WTC11 (cell line): ENCODE results near the gene CYB561D2. TPM values are rescaled to one million over a fixed set of nuclear protein-coding genes. Genes with fewer than 3 reads are reported as not detected.

Source experiments
- ATAC-seq: fragments of 200-7000 bp; cut with Tn5 transposase; 2 replicates; pipeline ENCODE4 v1.10.0; 2021; ENCODE audit warnings: mild to moderate bottlenecking, moderate library complexity
- CTCF ChIA-PET: fragments of 300-600 bp; sonication (Branson Sonifier 250); formaldehyde crosslinking; loops from one replicate; lab custom pipeline; 2021; ENCODE audit warnings: antibody characterized with exemption; lab: Charles Lee
- POLR2A ChIA-PET: fragments of 350-600 bp; sonication (Branson Sonifier 250); formaldehyde crosslinking; loops from one replicate; lab custom pipeline; 2021; ENCODE audit warnings: antibody characterized with exemption; lab: Charles Lee
- DNase-seq: peaks from one replicate; pipeline ENCODE4 v3.0.0; 2021; ENCODE audit warnings: low spot score
- H3K27ac Mint-ChIP-seq: 2 replicates; pipeline ENCODE4 v1.8.0; 2021; ENCODE audit warnings: mixed read lengths
- H3K27me3 Mint-ChIP-seq: 2 replicates; pipeline ENCODE4 v1.8.0; 2021; ENCODE audit warnings: low read depth, mild to moderate bottlenecking, moderate library complexity, mixed read lengths
- H3K36me3 Mint-ChIP-seq: 2 replicates; pipeline ENCODE4 v1.8.0; 2021; ENCODE audit warnings: mixed read lengths
- H3K4me1 Mint-ChIP-seq: 2 replicates; pipeline ENCODE4 v1.8.0; 2022; ENCODE audit warnings: mixed read lengths
- H3K4me3 Mint-ChIP-seq: 2 replicates; pipeline ENCODE4 v1.8.0; 2021; ENCODE audit warnings: mild to moderate bottlenecking, moderate library complexity, mixed read lengths
- H3K9me3 Mint-ChIP-seq: 2 replicates; pipeline ENCODE4 v1.8.0; 2021; ENCODE audit warnings: mixed read lengths
- CBFB ChIP-seq: sonication (generic); formaldehyde crosslinking; IDR thresholded peaks from 2 replicates; pipeline ENCODE4 v1.8.1; 2022; ENCODE audit warnings: mild to moderate bottlenecking, low read depth, missing genetic modification reagents
- JUN ChIP-seq: sonication (generic); formaldehyde crosslinking; IDR thresholded peaks from 2 replicates; pipeline ENCODE4 v1.8.0; 2023; ENCODE audit warnings: mild to moderate bottlenecking, missing genetic modification reagents
- NR3C1 ChIP-seq: sonication (generic); formaldehyde crosslinking; conservative IDR thresholded peaks from 2 replicates; pipeline ENCODE4 v1.8.1; 2023; ENCODE audit warnings: low read depth, mild to moderate bottlenecking, missing genetic modification reagents
- OVOL2 ChIP-seq: fragments of 250-450 bp; sonication (Bioruptor Pico); IDR thresholded peaks from 2 replicates; pipeline ENCODE4 v1.9.0; 2021; ENCODE audit warnings: mild to moderate bottlenecking, borderline replicate concordance
- TEAD1 ChIP-seq: sonication (generic); formaldehyde crosslinking; IDR thresholded peaks from 2 replicates; pipeline ENCODE4 v1.8.0; 2022; ENCODE audit warnings: mild to moderate bottlenecking, missing genetic modification reagents
- ZBTB21 ChIP-seq: sonication (generic); formaldehyde crosslinking; IDR thresholded peaks from 2 replicates; pipeline ENCODE4 v1.8.1; 2023; ENCODE audit warnings: mild to moderate bottlenecking, missing genetic modification reagents, borderline replicate concordance
- ZNF219 ChIP-seq: sonication (generic); formaldehyde crosslinking; IDR thresholded peaks from 2 replicates; pipeline ENCODE4 v1.8.0; 2023; ENCODE audit warnings: missing genetic modification reagents, mild to moderate bottlenecking, borderline replicate concordance
- ZNF396 ChIP-seq: fragments of 250-450 bp; sonication (Bioruptor Pico); IDR thresholded peaks from 2 replicates; pipeline ENCODE4 v1.8.0; 2021; ENCODE audit warnings: mild to moderate bottlenecking, moderate library complexity, borderline replicate concordance
- total RNA-seq: library from RNA; stranded (reverse); gene quantifications from 3 replicates; pipeline ENCODE4 v1.2.3, GENCODE V29; 2021
- TF ChIP-seq, protein P1 (sequence below): sonication (generic); formaldehyde crosslinking; IDR thresholded peaks from 2 replicates; pipeline ENCODE4 v1.8.0; 2022; ENCODE audit warnings: mild to moderate bottlenecking, missing genetic modification reagents
- TF ChIP-seq, protein P2 (sequence below): sonication (generic); formaldehyde crosslinking; conservative IDR thresholded peaks from 2 replicates; pipeline ENCODE4 v1.8.1; 2023; ENCODE audit warnings: mild to moderate bottlenecking, low read depth, missing genetic modification reagents, moderate library complexity
- TF ChIP-seq, protein P3 (sequence below): sonication (generic); formaldehyde crosslinking; IDR thresholded peaks from 2 replicates; pipeline ENCODE4 v1.8.1; 2023; ENCODE audit warnings: mild to moderate bottlenecking, missing genetic modification reagents
- TF ChIP-seq, protein P4 (sequence below): sonication (generic); formaldehyde crosslinking; IDR thresholded peaks from 2 replicates; pipeline ENCODE4 v1.8.1; 2022; ENCODE audit warnings: low read depth, missing genetic modification reagents, borderline replicate concordance
- TF ChIP-seq, protein P5 (sequence below): sonication (generic); formaldehyde crosslinking; IDR thresholded peaks from 2 replicates; pipeline ENCODE4 v1.8.0; 2022; ENCODE audit warnings: missing genetic modification reagents

Gene CYB561D2
- total RNA-seq, 1 experiment from 2014 or later = 9.8 TPM

DNA sequence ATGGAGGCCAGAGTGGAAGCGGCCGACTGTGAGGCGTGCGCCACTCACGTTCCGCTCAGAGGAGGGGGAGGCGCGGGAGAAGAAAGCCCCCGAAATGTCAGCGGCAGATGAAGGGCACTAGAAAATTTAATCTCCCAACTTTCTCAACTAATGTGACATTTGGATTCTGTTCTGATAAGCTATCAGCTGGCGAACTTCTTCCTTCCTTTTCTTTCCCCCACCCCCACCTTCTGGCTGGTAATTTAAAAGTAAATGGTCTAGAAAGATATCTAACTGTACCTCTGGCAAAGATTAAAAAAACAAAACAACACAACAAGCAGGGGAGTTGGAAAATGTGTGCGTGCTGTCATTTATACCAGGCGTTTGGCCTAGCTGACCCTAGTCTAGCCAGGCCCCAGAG lies 35.1 kb downstream of the CYB561D2 start:
- ATAC-seq = no peak
- Mint-ChIP-seq H3K27ac (no peak overlapping the region), H3K9me3 (no peaks in the 10 kb centered on the region), H3K27me3 (no peaks in the 10 kb centered on the region), H3K36me3 (no peaks in the 10 kb centered on the region), H3K4me1 (no peaks in the 10 kb centered on the region), H3K4me3 (no peak overlapping the region)
- CTCF ChIA-PET = interaction anchor here (2.3 to 3.7 kb wide), 2 partner anchors 10 to 29 kb away, joined by 9 to 15 read pairs; no protein-coding TSS in a partner anchor
- DNase-seq = no peak
- POLR2A ChIA-PET = no interaction called here
- TF ChIP-seq ZNF396 (CRISPR knock-in tag) = no peak
- TF ChIP-seq, protein P1, sequence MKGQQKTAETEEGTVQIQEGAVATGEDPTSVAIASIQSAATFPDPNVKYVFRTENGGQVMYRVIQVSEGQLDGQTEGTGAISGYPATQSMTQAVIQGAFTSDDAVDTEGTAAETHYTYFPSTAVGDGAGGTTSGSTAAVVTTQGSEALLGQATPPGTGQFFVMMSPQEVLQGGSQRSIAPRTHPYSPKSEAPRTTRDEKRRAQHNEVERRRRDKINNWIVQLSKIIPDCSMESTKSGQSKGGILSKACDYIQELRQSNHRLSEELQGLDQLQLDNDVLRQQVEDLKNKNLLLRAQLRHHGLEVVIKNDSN = no peak
- TF ChIP-seq ZNF219 (CRISPR knock-in tag) = no peak
- TF ChIP-seq, protein P2, sequence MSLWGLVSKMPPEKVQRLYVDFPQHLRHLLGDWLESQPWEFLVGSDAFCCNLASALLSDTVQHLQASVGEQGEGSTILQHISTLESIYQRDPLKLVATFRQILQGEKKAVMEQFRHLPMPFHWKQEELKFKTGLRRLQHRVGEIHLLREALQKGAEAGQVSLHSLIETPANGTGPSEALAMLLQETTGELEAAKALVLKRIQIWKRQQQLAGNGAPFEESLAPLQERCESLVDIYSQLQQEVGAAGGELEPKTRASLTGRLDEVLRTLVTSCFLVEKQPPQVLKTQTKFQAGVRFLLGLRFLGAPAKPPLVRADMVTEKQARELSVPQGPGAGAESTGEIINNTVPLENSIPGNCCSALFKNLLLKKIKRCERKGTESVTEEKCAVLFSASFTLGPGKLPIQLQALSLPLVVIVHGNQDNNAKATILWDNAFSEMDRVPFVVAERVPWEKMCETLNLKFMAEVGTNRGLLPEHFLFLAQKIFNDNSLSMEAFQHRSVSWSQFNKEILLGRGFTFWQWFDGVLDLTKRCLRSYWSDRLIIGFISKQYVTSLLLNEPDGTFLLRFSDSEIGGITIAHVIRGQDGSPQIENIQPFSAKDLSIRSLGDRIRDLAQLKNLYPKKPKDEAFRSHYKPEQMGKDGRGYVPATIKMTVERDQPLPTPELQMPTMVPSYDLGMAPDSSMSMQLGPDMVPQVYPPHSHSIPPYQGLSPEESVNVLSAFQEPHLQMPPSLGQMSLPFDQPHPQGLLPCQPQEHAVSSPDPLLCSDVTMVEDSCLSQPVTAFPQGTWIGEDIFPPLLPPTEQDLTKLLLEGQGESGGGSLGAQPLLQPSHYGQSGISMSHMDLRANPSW (CRISPR knock-in tag) = no peak
- no peak for TF ChIP-seq CBFB
- TF ChIP-seq, protein P3, sequence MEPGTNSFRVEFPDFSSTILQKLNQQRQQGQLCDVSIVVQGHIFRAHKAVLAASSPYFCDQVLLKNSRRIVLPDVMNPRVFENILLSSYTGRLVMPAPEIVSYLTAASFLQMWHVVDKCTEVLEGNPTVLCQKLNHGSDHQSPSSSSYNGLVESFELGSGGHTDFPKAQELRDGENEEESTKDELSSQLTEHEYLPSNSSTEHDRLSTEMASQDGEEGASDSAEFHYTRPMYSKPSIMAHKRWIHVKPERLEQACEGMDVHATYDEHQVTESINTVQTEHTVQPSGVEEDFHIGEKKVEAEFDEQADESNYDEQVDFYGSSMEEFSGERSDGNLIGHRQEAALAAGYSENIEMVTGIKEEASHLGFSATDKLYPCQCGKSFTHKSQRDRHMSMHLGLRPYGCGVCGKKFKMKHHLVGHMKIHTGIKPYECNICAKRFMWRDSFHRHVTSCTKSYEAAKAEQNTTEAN (CRISPR knock-in tag) = no peak
- no peak for TF ChIP-seq NR3C1 (CRISPR knock-in tag)
- no peak for TF ChIP-seq OVOL2 (CRISPR knock-in tag)
- TF ChIP-seq TEAD1 (CRISPR knock-in tag) = no peak
- TF ChIP-seq, protein P4, sequence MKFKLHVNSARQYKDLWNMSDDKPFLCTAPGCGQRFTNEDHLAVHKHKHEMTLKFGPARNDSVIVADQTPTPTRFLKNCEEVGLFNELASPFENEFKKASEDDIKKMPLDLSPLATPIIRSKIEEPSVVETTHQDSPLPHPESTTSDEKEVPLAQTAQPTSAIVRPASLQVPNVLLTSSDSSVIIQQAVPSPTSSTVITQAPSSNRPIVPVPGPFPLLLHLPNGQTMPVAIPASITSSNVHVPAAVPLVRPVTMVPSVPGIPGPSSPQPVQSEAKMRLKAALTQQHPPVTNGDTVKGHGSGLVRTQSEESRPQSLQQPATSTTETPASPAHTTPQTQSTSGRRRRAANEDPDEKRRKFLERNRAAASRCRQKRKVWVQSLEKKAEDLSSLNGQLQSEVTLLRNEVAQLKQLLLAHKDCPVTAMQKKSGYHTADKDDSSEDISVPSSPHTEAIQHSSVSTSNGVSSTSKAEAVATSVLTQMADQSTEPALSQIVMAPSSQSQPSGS (CRISPR knock-in tag) = no peak

DNA sequence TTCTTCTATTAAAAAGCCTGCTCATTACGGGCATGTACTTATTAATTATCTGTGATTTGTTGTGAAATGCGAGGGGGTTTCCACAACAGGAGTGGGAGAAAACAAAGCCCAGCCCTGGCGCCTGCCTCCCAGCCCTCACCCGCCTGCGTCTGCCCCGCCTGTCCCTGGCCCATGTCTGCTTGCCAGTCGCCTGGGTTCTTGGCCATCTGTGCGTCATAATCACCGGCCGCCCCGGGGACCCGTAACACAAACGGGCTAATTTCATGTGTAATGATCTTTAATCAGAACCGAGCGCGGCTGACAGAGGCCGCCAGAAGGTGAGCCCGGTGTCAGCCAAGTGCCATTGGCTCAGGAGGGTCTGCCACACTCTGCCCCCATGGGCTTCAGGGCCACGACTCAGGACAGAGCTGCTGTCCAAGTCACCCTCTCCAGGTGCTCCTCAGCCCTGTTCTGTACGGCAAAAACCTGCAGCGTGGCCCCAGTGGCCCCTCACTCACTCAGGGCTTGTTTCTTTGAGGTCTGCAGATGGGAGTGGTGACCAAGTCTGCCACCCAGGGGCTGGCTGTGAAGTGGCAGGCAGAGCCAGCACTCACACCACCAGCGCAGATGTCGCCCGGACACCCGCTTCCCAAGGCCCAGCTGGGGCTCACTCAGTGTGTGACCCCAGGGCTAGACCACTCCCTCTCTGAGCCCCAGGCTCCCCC lies 37.5 kb downstream of the CYB561D2 start:
- TF ChIP-seq, protein P5, sequence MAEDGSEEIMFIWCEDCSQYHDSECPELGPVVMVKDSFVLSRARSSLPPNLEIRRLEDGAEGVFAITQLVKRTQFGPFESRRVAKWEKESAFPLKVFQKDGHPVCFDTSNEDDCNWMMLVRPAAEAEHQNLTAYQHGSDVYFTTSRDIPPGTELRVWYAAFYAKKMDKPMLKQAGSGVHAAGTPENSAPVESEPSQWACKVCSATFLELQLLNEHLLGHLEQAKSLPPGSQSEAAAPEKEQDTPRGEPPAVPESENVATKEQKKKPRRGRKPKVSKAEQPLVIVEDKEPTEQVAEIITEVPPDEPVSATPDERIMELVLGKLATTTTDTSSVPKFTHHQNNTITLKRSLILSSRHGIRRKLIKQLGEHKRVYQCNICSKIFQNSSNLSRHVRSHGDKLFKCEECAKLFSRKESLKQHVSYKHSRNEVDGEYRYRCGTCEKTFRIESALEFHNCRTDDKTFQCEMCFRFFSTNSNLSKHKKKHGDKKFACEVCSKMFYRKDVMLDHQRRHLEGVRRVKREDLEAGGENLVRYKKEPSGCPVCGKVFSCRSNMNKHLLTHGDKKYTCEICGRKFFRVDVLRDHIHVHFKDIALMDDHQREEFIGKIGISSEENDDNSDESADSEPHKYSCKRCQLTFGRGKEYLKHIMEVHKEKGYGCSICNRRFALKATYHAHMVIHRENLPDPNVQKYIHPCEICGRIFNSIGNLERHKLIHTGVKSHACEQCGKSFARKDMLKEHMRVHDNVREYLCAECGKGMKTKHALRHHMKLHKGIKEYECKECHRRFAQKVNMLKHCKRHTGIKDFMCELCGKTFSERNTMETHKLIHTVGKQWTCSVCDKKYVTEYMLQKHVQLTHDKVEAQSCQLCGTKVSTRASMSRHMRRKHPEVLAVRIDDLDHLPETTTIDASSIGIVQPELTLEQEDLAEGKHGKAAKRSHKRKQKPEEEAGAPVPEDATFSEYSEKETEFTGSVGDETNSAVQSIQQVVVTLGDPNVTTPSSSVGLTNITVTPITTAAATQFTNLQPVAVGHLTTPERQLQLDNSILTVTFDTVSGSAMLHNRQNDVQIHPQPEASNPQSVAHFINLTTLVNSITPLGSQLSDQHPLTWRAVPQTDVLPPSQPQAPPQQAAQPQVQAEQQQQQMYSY (CRISPR knock-in tag) = no peak
- TF ChIP-seq JUN (no peak), ZBTB21 (CRISPR knock-in tag) (0 out of 2 replicates have a peak, but pooled peaks have one; percentile 24)
- Mint-ChIP-seq H3K27me3 (no peaks in the 10 kb centered on the region), H3K36me3 (no peaks in the 10 kb centered on the region), H3K4me3 (no peak overlapping the region), H3K9me3 (no peaks in the 10 kb centered on the region), H3K4me1 (no peaks in the 10 kb centered on the region), H3K27ac (no peak overlapping the region)
- ChIA-PET CTCF (interaction anchor here (0.6 to 3.7 kb wide), 11 partner anchors 13 to 224 kb away, joined by 3 to 15 read pairs (median 4); partner anchors contain the start of genes CISH, CYB561D2, NPRL2 and ZMYND10), POLR2A (interaction anchor here (0.5 to 0.6 kb wide), 2 partner anchors 39 to 1086 kb away, joined by 3 read pairs; no protein-coding TSS in a partner anchor)
- DNase-seq (peak; percentile 66), ATAC-seq (peak; percentile 84)
